Heart left ventricle (tissue), 13 donors: Measurements from ENCODE around the gene MAPKAPK2.

Experiments used
- CTCF ChIP-seq, 12 donors: fragments of 200-600 bp; sonication (generic) in 4 of 12; IDR thresholded peaks; one replicate each; pipeline versions ENCODE4 v1.5.0 to v1.8.0; 2018 to 2022; ENCODE audit warnings: antibody characterized with exemption in 12 of 12, mild to moderate bottlenecking in 5 of 12
- POLR2A ChIP-seq, 2 donors: fragments of 450-650 bp; IDR thresholded peaks; one replicate each; pipeline ENCODE4 v1.6.1; 2017; ENCODE audit warnings: antibody characterized with exemption in 2 of 2, mild to moderate bottlenecking in 2 of 2, moderate library complexity in 2 of 2
- donor health status: ischemic (EF 13 %, LVEDD 7.1; RV severe dilation, severe dysfunction).
- donor health status: DM: no; HTN: yes; CAD: no.
- donor health status: DM: no; HTN: no; CAD: no.
- donor health status: ischemic (EF 25% LVEDD 6.9; RV normal size, moderate dysfunction).
- donor health status: ischemic (EF 25% LVEDD 5.7; RV mildly dilated, moderate dysfunction).
- donor health status: ischemic (EF 35%, LVEDD 5.7; RV mildly dilated, moderate dysfunction).
- donor health status: nonischemic (EF 11% LVEDD 7.7; RV severe dilation, severe dysfunction).
- donor health status: DM: yes; HTN: yes; CAD: no.
- donor health status: PGD.
- donor health status: ischemic (EF 29% LVEDD 5.4; RV normal size, mild dysfunction).
- donor health status: nonischemic (EF 23%, LVEDD 6.1; RV moderate dilation, normal function).

- TF ChIP-seq CTCF (IDR thresholded peaks at IDR 0.05): no peak
- no peak for TF ChIP-seq POLR2A (IDR thresholded peaks at IDR 0.05)
These were observed 21.3 kb upstream of the MAPKAPK2 start for GRCh38 chr1:206663362-206663761.
